AG08396 (cell line): ENCODE results near the gene IL26.
"Not testable (repeated sequence)": the region's sequence is repeated elsewhere in the genome, so short reads cannot be mapped to it uniquely, and the experiment has no call there.

ENCODE experiments used
- DNase-seq: peaks from one replicate; pipeline ENCODE4 v3.0.0; 2012; ENCODE audit warnings: low spot score, mixed read lengths

The IL26 gene

DNA sequence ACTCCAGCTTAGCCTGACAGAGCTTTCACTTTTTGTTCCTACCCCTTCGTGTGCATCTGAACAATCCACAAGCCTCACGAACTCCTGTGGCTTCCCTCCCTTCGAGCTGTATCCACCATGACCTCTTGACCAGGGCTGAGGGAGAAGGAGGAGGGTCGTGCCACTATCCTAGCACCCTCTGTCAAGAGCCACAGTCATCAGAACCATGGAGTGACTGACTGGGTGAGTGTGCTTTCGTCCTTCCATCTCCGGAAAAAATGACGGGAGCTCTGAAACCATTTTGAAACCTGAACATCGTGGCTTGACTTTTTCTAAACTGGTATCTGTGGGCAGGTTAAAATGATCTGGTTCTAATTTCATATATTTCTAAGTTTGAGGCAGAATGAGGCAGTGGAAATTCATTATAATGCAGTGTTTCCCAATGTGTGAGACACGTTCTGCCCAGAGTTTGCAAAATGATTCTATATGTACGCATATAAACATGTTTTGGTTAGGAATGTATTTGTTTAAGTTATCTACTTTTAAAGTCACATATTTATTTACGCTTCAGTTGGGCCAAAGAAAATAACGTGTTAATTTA is 27.0 kb downstream of the IL26 start:
- DNase-seq: no peak

DNA sequence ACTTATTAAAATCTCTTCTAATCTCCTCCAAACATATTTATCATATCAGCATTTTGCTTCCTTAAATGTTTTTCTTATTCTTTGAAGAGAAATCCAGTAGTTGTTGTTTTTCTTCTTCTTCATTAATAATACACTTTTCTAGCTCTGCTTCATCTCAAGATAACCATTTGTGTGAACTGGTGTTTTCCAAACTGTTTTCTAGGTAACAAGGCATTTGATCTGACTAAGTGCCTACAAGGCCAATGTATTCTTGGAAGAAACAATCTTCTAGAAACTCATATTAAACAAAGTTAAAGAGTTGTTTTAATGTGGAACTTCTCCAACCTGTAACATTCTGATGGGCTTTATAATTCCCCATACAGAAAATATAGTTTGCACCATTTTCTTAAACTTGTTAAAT is 35.3 kb downstream of the IL26 start:
- no peak for DNase-seq

GRCh38 chr12:68189821-68190242 is 35.8 kb downstream of the IL26 start:
- no peak for DNase-seq

DNA sequence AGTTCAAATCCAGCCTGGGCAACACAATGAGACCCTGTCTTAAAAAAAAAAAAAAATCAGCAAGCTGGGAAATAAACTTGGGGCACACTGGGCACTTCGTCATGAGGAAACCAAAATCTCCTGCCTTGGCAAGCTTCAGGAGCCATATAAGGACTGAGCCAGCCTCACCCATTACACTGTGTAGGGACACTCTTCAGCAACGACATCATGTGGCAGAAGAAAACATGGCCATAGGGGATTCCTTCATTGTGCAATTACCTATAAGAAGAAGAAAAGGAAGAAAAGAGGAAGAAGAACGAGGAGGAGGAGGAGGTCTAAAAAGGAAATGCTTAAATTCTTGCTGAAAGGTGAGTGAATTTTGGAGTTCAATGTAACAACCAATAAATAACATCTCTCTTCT is 40.0 kb downstream of the IL26 start:
- no peak for DNase-seq

- no peak for DNase-seq
These were observed 44.5 kb downstream of the IL26 start for GRCh38 chr12:68180792-68181744.

- DNase-seq: no peak
These were observed 46.7 kb downstream of the IL26 start for GRCh38 chr12:68178774-68179439.

DNA sequence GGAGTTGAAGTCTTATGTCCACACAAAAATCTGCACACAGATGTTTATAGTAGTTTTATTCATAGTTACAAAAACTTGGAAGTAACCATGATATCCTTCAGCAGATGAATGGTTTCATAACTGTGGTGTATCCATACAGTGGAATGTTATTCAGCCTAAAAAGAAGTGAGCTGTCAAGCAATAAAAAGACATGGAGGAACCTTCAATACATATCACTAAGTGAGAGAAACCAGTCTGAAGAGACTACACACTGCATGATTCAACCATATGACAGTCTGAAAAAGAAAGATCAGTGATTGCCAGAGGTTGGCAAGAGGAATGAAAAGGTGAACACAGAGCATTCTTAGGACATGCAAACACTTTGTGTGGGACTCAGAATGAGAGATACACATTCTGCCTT is 47.4 kb downstream of the IL26 start:
- no peak for DNase-seq

- DNase-seq: no peak
These were observed 48.0 kb downstream of the IL26 start for GRCh38 chr12:68177562-68177961.

DNA sequence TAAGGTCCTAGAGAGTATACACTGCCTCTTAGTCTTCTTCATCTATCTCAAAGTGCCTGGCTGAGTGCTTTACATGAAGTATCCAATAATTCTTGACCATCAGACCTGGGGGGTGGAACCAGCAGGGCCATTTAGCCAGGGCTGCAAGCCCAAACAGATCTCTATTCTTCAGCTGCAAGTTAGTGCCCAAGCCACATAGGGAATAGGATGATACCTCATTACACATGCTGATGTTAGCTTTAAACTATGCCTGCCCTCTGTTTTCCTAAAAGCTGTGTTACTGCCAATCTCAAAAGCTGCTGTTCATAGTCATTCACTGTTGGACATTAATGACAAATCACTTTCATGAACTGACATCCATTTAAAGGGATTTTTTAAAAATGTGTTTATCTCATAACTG is 49.4 kb downstream of the IL26 start:
- no peak for DNase-seq

- DNase-seq: no peak
These were observed 50.0 kb downstream of the IL26 start for GRCh38 chr12:68175557-68176061.

DNA sequence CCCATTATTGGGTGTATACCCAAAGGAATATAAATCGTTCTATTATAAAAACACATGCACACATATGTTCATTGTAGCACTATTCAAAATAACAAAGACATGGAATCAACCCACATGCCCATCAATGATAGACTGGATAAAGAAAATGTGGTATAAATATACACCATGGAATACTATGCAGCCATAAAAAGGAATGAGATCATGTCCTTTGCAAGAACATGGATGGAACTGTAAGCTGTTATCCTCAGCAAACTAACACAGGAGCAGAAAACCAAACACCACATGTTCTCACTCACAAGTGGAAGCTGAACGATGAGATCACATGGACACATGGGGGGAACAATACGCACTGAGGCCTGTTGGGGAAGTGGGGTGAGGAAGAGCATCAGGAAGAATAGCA is 50.8 kb downstream of the IL26 start:
- DNase-seq: not testable (repeated sequence)

DNA sequence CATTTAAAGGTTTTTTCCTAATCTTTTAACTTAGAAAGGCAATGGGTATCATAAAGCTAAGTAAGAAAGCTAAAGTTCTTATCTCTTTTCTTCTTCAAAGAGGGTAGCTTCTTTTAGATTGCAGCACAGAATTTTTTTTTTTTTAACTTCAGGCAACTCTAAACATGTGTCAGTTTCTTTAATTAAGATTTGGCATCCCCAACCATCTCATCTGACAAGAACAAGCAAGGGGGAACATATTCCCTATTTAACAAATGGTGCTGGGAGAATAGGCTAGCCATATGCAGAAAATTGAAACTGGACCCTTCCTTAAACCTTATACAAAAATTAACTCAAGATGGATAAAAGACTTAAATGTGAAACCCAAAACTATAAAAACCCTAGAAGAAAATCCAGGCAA is 51.8 kb downstream of the IL26 start:
- DNase-seq: no peak

GRCh38 chr12:68170726-68171125 is 54.9 kb downstream of the IL26 start:
- DNase-seq: no peak

GRCh38 chr12:68169213-68169889 is 56.3 kb downstream of the IL26 start:
- DNase-seq: no peak

GRCh38 chr12:68166317-68166831 is 59.2 kb downstream of the IL26 start:
- no peak for DNase-seq

DNA sequence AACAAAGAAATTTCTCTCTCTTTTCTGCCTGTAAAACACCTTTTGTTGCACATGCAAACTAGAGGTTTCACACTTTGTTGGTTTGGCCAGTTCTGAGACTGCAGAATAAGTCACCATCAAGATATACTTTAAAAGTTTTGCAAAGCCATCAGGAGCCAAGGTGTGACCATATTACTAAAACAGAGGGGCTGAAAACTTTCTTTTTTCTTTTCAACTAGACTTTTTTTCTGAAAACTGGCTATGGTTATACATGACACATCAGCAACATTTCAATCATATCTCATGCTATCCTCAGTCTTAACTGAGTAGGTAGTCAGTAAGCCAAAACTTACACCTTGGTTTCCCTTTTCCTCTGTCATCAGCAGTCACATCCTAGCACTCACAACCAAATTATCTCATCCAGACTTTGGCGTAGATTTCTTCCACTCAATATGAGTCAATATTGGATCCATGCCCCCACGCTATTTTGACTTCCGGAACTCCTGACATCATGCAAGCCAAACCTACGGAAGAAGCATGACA is 62.0 kb downstream of the IL26 start:
- no peak for DNase-seq

DNA sequence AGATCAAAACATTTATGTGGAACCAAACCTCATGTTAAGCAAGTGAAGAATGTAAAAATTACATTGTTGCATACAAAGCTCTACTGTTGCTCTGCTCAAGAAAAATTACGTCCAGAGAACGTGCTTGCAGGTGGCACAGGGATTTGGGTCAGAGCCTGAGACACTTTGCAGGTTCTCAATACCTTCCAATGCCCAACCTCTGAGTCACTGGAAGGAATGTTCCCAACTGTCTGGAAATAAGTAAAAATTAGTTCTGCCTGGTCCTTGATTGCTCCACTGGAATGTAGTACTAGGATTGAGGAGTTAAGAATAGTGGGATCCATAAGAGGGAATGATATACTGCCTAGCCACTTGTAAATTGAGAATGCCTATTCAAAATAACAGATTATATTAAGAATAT is 63.2 kb downstream of the IL26 start:
- no peak for DNase-seq

- no peak for DNase-seq
These were observed 65.8 kb downstream of the IL26 start, which contains the start of gene IFNG for GRCh38 chr12:68159681-68160304. TSS of gene IFNG (minus strand) at chr12:68159740. CDS start at chr12:68159615, 125 bp downstream.

- DNase-seq: no peak
These were observed 67.2 kb downstream of the IL26 start for GRCh38 chr12:68158432-68158831.

DNA sequence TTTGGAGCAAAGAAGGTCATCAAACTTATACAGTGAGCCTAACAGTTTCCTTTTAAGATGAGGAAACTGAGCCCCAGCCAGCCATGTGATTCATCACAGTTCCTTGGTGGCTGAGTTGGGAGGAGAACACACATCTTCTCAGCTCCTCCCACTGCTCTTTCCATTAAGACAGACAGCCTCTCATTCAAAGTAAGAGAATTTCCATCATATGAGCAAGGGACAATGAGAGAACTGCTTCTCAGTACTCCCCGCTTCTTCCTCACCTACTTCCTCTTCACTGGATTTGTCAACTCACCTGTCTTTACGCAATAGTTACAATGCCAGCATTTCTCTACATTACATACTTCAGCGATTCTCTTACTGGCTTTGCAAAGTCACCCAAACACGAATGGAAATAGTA is 68.2 kb downstream of the IL26 start:
- DNase-seq: no peak

DNA sequence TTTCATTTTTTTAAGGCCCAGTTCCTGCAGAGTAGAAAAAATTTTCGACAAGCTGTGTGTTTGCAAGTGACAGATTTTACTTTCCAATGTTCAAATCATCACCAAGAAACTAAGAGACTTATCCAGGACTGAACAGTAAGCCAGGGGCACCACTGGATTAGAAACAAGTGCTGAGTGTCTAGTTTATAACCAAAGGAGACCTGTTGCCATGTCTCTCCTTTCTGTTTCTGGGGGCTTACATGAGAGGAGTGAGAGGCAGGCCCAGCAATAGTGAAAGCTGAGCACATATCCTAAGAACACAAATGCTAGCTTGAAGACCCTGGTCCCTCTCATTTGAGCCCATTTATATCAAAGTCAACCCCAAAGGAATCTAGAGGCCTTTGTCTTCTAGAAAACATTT is 69.0 kb downstream of the IL26 start:
- DNase-seq: no peak
